KMS-11 (cell line): ENCODE results near the gene COBL.

Source experiments
- H2AFZ ChIP-seq: fragments of 200-600 bp; sonication (generic); 2 replicates; pipeline ENCODE4 v1.6.1; 2016; ENCODE audit warnings: antibody characterized with exemption, mixed run types, low read depth
- H3K27ac ChIP-seq: fragments of 200-600 bp; sonication (generic); 2 replicates; pipeline ENCODE4 v1.6.1; 2016; ENCODE audit warnings: mild to moderate bottlenecking, mixed run types
- H3K27me3 ChIP-seq: fragments of 200-600 bp; sonication (generic); 2 replicates; pipeline ENCODE4 v1.6.1; 2017; ENCODE audit warnings: mild to moderate bottlenecking, low read depth, mixed run types, moderate library complexity; ENCODE audit not compliant: insufficient read depth
- H3K36me3 ChIP-seq: fragments of 200-600 bp; sonication (generic); 2 replicates; pipeline ENCODE4 v1.6.1; 2017; ENCODE audit warnings: mild to moderate bottlenecking, mixed run types; ENCODE audit not compliant: insufficient read depth
- H3K4me1 ChIP-seq: fragments of 200-600 bp; sonication (generic); 2 replicates; pipeline ENCODE4 v1.6.1; 2016; ENCODE audit warnings: mild to moderate bottlenecking, low read depth, mixed run types; ENCODE audit not compliant: poor library complexity, severe bottlenecking
- H3K4me2 ChIP-seq: fragments of 200-600 bp; sonication (generic); 2 replicates; pipeline ENCODE4 v1.7.0; 2016; ENCODE audit warnings: mild to moderate bottlenecking, mixed run types
- H3K4me3 ChIP-seq: fragments of 200-600 bp; sonication (generic); IDR thresholded peaks from 2 replicates; pipeline ENCODE4 v1.6.1; 2017; ENCODE audit warnings: low read depth, low read length, mixed read lengths; ENCODE audit not compliant: insufficient read depth
- H3K79me2 ChIP-seq: fragments of 200-600 bp; sonication (generic); 2 replicates; pipeline ENCODE4 v1.6.1; 2016; ENCODE audit warnings: low read depth, mixed run types; ENCODE audit not compliant: insufficient read depth
- H3K9ac ChIP-seq: fragments of 200-600 bp; sonication (generic); 2 replicates; pipeline ENCODE4 v1.6.1; 2016; ENCODE audit warnings: mild to moderate bottlenecking, mixed run types
- H4K20me1 ChIP-seq: fragments of 200-600 bp; sonication (generic); 2 replicates; pipeline ENCODE4 v1.6.1; 2016; ENCODE audit warnings: mild to moderate bottlenecking, mixed run types; ENCODE audit not compliant: insufficient read depth
- CTCF ChIP-seq: fragments of 200-600 bp; sonication (generic); conservative IDR thresholded peaks from 2 replicates; pipeline ENCODE4 v1.6.1; 2017; ENCODE audit warnings: low read depth, mild to moderate bottlenecking, antibody characterized with exemption, low read length, moderate library complexity, mixed read lengths

Gene COBL

GRCh38 chr7:51121036-51121790 is 195.4 kb downstream of the COBL start:
- H2AFZ ChIP-seq: no peak overlapping the region
- no peaks in the 10 kb centered on the region for H3K27me3 ChIP-seq
- H3K4me2 ChIP-seq: no peak overlapping the region
- no peaks in the 10 kb centered on the region for H3K79me2 ChIP-seq
- no peak for TF ChIP-seq CTCF
- H3K36me3 ChIP-seq: no peaks in the 10 kb centered on the region
- no peak overlapping the region for H3K9ac ChIP-seq
- H3K27ac ChIP-seq: no peak overlapping the region
- no peaks in the 10 kb centered on the region for H4K20me1 ChIP-seq
- H3K4me1 ChIP-seq: no peaks in the 10 kb centered on the region
- H3K4me3 ChIP-seq: no peak overlapping the region

DNA sequence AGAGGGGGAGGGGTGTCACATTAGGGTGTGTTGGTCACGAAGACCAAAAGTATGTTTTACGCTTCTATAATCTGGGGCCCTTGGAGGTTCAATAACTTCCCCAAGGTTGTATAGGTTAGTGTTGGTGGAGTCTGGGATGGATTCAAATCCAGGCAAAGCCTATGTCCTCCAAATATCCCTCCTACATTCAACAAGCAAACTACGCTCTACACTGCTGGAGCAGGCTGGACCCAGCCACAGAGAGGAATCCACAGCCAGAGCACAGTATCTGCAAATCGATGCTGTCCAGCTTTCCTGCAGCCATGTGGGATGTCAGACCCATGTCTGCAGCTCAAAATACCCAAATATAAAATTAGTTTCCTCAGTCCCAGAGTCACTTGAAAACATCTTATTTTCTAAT is 198.0 kb downstream of the COBL start:
- Histone ChIP-seq H4K20me1 (no peaks in the 10 kb centered on the region), H3K27ac (no peak overlapping the region), H3K27me3 (no peaks in the 10 kb centered on the region), H3K4me1 (no peaks in the 10 kb centered on the region), H3K4me2 (no peak overlapping the region), H3K9ac (no peak overlapping the region), H3K79me2 (no peaks in the 10 kb centered on the region), H3K4me3 (no peak overlapping the region), H3K36me3 (no peaks in the 10 kb centered on the region), H2AFZ (no peak overlapping the region)
- TF ChIP-seq CTCF: no peak

GRCh38 chr7:51114501-51114900 is 202.1 kb downstream of the COBL start:
- Histone ChIP-seq H3K4me1 (no peaks in the 10 kb centered on the region), H3K36me3 (no peaks in the 10 kb centered on the region), H2AFZ (no peak overlapping the region), H3K9ac (no peak overlapping the region), H3K4me3 (no peak overlapping the region), H4K20me1 (no peaks in the 10 kb centered on the region), H3K4me2 (no peak overlapping the region), H3K79me2 (no peaks in the 10 kb centered on the region), H3K27me3 (no peaks in the 10 kb centered on the region), H3K27ac (no peak overlapping the region)
- no peak for TF ChIP-seq CTCF

- no peaks in the 10 kb centered on the region for H3K4me1 ChIP-seq
- no peaks in the 10 kb centered on the region for H3K79me2 ChIP-seq
- H3K4me2 ChIP-seq: no peak overlapping the region
- H3K27ac ChIP-seq: no peak overlapping the region
- no peaks in the 10 kb centered on the region for H4K20me1 ChIP-seq
- H2AFZ ChIP-seq: no peak overlapping the region
- H3K4me3 ChIP-seq: no peak overlapping the region
- no peak overlapping the region for H3K9ac ChIP-seq
- no peak for TF ChIP-seq CTCF
- no peaks in the 10 kb centered on the region for H3K36me3 ChIP-seq
- no peaks in the 10 kb centered on the region for H3K27me3 ChIP-seq
These were observed 202.6 kb downstream of the COBL start for GRCh38 chr7:51113962-51114361.
